HG03159 (cell line): ENCODE measurements around the gene BPIFA2.
"Not testable (repeated sequence)": the region's sequence is repeated elsewhere in the genome, so short reads cannot be mapped to it uniquely, and the experiment has no call there.

Experiments used
- ATAC-seq: cut with Tn5 transposase; IDR thresholded peaks from one replicate; pipeline ENCODE4 v1.9.1; 2021; ENCODE audit warnings: mild to moderate bottlenecking, moderate library complexity; ENCODE audit not compliant: unreplicated experiment

BPIFA2 gene

DNA sequence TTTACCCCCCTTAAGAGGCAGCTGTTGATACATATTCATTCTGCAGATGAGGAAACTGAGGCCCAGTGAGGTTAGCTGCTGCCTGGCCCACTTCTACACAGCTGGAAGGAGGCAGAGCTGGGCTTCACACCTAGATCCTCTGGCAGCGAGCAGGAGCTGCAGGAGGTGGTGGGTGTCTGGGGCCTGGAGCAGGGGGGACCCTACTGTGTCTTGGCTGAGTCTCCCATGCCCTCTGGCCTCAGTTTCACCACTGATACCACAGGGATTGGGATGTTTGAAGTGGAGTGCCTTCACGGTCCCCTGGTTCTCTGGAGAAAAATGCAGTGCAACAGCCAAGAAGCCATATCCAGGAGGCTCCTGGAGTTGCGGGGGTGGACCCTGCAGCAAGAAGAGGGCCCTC, 8.2 kb upstream of the BPIFA2 start:
- ATAC-seq = no peak

DNA sequence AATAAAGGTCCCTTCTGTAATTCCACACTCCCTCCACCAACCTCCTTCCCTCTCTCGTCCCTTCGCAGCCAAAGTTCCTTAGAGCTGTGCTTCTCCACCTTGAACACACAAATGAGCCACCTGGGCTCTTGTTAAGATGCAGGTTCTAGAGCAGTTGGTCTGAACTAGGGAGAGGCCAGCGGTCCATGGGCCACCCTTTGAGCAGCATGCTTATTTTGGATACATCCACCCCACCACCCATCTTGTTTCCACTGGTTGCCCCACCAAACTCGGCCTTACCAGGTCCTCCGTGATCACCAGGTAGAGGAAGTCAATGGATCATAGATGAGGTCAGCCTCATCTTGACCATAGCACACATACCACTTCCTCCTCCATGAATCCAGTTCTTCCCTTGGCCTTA, 7.3 kb upstream of the BPIFA2 start:
- ATAC-seq = no peak

- no peak for ATAC-seq
These were observed 5.6 kb upstream of the BPIFA2 start for GRCh38 chr20:33162313-33162712.

- ATAC-seq = no peak
These were observed 5.2 kb upstream of the BPIFA2 start for GRCh38 chr20:33162753-33163152.

DNA sequence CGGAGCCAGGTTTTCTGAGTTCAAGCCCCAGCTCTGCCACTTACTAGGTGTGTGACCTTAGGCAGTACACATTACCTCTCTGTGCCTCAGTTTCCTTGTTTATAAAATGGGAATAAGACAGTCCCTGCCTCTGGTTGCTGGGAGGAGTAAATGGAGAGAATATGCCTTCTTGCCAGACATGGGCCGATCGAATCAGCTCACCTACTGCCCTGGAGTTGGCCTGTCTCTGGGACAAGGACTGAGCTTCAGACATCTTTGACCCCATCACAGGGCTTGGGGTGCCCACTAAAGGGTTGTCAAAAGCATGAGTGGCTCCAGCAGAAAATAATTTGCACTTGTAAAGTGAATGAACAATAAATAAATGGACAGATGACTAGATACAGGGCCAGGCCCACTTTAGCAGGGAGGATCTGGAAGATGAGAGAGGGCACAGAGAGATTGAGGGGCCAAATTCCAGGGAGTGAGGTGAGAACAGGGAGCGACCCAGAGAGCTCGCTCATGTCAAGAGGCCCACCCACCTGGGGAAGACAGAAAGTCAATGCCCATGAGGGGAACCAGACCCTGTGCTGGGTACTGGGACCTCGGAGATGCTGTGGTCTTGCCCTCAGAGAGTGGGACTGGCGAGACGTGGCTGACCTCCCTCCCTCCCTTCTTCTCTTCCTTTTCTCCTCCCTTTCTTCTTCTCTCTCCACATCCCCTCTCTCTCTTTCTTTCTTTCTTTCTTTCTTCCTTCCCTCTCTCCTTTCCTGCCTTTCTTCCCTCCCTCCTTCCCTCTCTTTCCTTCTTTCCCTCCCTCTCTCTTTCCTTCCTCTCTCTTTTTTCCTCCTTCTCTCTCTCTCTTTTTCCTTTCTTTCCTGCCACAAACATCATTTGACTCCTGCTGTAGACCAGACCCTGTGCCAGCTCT, 3.9 kb upstream of the BPIFA2 start:
- no peak for ATAC-seq

GRCh38 chr20:33164763-33165095, 3.2 kb upstream of the BPIFA2 start:
- no peak for ATAC-seq

- ATAC-seq = no peak
These were observed 2.4 kb upstream of the BPIFA2 start for GRCh38 chr20:33165416-33166055.

GRCh38 chr20:33166533-33167113, 1.3 kb upstream of the BPIFA2 start:
- no peak for ATAC-seq

GRCh38 chr20:33169176-33169794, 1.3 kb downstream of the BPIFA2 start:
- ATAC-seq = no peak

DNA sequence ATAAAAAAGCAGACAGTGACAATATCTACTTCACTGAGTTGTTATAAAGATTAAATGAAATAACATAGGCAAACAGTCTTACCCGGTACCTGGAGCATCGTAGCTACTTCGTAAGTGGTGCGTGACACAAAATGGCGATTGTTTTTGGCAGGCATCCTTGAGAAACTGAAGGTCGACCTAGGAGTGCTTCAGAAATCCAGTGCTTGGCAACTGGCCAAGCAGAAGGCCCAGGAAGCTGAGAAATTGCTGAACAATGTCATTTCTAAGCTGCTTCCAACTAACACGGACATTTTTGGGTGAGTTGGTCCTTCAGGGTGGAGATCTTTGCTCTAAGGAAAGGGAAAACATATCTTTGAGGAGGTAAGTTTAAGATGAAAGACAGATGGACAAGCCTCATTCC, 4.8 kb downstream of the BPIFA2 start:
- ATAC-seq = no peak

DNA sequence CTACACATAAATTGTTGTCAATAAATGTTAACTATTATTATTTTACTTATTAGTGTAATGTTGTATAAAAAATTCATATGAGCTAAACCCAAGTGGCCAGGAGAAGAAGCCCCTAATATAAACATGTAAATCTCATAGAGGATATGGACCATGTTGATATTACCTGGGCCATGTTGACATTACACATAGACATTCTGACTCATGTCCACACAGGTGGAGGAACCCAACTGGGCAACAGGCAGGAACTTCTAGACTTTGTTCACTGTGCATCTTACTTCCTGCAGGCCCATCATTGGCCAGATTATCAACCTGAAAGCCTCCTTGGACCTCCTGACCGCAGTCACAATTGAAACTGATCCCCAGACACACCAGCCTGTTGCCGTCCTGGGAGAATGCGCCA, 7.2 kb downstream of the BPIFA2 start:
- ATAC-seq = no peak

DNA sequence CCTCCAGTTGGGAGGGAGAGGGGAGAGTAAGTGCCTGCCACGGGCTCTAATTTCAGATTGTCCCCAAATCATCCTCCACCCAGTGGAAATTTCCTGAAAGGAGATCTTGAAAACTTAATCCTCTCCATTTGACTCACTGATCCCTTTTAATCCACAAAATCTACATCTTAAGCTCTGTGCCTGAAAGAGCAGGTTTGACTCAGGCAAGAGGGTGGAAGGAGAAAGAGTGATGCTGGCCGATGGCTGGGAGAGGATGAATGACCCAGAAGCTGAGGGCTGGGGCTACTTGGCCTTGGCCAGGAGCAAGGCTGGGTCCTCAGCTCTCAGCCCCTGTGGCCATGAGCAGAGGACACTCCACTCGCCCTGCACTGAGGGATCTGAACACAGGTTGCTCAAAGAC, 8.1 kb downstream of the BPIFA2 start:
- no peak for ATAC-seq

DNA sequence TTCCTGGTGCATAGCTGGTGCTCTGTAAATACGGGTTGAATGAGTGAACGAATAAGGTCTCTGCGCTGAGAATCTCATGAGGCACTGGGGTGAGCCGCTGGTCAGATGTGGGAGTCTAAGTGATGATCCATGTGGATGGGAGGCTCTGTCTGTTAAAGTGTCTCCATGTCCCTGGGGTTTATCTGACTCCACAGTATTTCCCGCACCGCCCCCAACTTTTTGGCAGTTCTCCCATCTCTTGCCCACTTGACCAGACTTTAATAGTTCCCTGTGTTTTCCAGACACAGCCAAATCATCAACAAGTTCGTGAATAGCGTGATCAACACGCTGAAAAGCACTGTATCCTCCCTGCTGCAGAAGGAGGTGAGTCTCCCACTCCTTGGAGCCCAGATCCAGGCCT, 9.9 kb downstream of the BPIFA2 start:
- no peak for ATAC-seq

GRCh38 chr20:33178726-33179125, 10.8 kb downstream of the BPIFA2 start:
- no peak for ATAC-seq

DNA sequence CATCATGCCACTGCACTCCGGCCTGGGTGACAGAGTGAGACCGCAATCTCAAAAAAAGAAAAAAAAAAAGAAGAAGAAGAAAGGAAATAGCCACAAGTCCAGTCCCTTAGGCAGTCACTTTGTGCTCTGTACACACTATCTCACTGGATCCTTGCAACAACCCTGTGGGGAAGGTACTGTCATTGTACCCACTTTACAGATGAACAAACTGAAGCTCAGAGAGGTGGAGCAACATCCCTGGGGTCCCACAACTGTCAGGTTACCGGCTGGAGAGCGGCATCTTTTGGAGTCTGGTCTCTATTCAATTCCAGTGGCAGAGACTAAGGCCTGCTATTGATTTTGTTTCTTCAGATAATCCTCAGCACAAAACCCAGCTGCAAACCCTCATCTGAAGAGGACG, 12.2 kb downstream of the BPIFA2 start:
- ATAC-seq = no peak

DNA sequence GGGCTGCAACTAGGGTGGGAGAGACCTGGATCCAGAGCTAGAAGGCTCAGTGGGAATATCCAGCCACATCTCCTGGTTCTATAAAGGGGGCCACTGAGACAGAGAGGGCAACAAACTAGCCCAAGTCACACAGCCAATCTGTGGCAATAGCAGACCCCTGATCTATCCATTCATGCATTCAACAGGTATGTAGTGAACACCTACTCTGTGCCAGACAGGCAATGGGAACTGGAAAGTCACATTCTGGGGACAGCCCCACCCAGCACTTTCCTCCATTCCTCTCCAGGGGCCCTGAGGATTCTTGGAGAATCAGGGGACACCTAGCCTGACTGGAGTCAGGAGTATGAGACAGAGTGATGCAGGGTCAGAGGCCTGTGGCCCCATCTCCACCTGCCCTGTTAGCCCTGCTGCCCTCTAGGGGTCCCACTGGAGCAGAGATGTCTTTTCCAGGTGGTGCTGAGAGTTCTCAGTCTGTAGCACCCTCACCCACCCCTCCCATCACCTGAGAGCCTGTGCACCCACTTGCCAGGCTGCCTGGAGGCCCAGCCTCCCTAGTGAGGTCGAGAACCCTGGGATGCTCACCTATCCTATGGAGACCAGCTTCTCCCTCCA, 13.6 kb downstream of the BPIFA2 start:
- no peak for ATAC-seq

DNA sequence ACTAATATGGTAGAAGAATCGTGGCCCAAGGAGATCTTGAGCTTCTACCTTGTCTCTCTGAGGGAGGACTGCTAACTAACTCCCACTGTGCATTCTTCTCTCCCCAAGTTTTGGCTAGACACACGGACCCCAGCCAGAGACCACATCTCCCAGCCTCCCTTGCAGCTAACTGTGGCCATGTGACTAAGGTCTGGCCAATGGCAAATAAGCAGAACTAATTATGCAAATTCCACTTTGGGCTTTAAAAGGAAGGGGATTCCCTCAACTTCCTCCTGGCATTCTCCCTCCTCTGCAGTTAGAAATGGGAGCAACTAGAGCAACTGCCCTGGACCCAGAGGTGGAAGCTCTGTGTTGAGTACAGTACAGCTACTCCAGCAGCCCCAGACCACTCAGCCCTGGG, 15.4 kb downstream of the BPIFA2 start:
- ATAC-seq = no peak

DNA sequence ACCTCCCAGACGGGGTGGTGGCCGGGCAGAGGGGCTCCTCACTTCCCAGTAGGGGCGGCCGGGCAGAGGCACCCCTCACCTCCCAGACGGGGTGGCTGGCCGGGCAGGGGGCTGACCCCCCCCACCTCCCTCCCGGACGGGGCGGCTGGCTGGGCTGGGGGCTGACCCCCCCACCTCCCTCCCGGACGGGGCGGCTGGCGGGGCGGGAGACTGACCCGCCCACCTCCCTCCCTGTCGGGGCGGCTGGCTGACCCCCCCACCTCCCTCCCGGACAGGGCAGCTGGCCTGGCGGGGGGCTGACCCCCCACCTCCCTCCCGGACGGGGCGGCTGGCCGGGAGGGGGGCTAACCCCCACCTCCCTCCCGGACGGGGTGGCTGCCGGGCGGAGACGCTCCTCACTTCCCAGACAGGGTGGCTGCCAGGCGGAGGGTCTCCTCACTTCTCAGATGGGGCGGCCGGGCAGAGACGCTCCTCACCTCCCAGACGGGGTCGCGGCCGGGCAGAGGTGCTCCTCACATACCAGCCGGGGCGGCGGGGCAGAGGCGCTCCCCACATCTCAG, 17.2 kb downstream of the BPIFA2 start:
- not testable (repeated sequence) for ATAC-seq

DNA sequence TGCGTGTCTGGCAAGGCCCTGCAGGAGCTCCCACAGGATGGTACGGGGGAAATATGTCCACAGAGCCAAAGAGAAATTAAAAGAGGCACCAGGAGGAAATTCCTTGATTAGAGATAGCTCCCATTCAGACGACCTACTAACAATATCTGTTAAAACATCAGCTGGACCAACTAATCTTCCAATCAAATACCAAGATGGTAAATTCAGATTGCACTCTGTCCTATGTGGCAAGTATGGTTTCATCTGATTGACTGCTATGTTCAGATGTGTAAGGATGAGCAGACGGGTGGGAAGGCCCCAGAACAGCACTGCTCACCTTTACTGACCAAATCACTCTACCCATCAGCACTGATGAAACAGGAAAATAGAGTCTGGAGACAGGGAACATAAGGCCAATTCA, 19.5 kb downstream of the BPIFA2 start:
- ATAC-seq = no peak

DNA sequence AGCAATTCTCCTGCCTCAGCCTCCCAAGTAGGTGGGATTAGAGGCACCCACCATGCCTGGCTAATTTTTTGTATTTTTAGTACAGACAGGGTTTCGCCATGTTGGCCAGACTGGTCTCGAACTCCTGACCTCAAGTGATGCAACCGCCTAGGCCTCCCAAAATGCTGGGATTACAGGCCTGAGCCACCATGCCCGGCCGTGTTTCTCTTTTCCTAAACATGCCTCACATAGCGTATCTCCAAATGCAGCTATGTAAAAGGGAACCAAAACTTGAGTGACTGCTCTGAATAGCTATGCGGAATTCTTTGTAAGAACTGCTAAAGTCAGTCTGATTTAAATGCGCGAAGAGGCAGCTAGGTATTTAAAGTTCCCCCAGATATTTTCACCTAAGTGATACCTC, 20.5 kb downstream of the BPIFA2 start:
- no peak for ATAC-seq

DNA sequence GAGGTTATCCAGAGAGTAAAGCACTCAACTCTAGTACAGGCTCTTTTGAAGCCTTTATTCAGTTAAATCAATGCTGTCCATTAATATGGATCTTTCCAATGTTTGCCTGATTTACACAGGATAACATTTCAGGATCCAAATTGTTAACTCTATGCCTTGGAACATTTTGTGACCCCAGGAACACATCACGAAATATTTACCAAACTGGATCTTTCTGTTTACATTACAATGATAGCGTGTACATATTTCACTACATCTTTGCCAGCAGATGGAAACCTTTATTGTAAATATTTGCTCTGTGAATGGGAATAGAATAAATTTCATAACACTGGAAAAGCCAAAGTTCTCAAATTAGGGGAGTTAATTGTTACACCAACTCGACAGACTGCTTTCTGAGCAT, 23.5 kb downstream of the BPIFA2 start:
- ATAC-seq = no peak
